Endothelial cell of umbilical vein (primary cell): ENCODE data around the gene SIRPD.

Source experiments
- CTCF ChIP-seq, 2 donors: IDR thresholded peaks; 1 replicate in 1 of 2; 2 replicates in 1 of 2; pipeline ENCODE4 v1.5.1; 2011; ENCODE audit warnings: low read length in 2 of 2, mild to moderate bottlenecking in 2 of 2, moderate library complexity in 2 of 2, control low read depth in 1 of 2, inconsistent platforms in 1 of 2, low read depth in 1 of 2; ENCODE audit not compliant: insufficient read depth in 1 of 2; ENCODE audit errors: extremely low read depth in 1 of 2
- POLR2A ChIP-seq: IDR thresholded peaks from 2 replicates; pipeline ENCODE4 v1.6.1; 2012; ENCODE audit warnings: low read depth, mild to moderate bottlenecking, control low read depth, low read length
- TF ChIP-seq, protein P1 (sequence below): IDR thresholded peaks from 2 replicates; pipeline ENCODE4 v1.6.1; 2011; ENCODE audit not compliant: insufficient read depth, insufficient read length

- TF ChIP-seq CTCF (IDR thresholded peaks at IDR 0.05; ENCODE audit: extremely low read depth in 1 of 2, insufficient read depth in 1 of 2, low read depth in 1 of 2, low read length in 2 of 2), result no peak
- TF ChIP-seq POLR2A, result no peak
- TF ChIP-seq, protein P1, sequence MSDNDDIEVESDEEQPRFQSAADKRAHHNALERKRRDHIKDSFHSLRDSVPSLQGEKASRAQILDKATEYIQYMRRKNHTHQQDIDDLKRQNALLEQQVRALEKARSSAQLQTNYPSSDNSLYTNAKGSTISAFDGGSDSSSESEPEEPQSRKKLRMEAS, result no peak
Observed at GRCh38 chr20:1576641-1577040, 19.1 kb upstream of the SIRPD start.
